Neural cell (in vitro differentiated cells): ENCODE data around the gene LIG3. TPM values are rescaled to one million over a fixed set of nuclear protein-coding genes. Genes with fewer than 3 reads are reported as not detected.

ENCODE experiments used
- H2AFZ ChIP-seq: fragments of 200-600, 300-800 bp; sonication (generic), shearing (Covaris generic); 2 replicates; pipeline ENCODE4 v1.6.0; 2014; ENCODE audit warnings: low read depth, mild to moderate bottlenecking, antibody characterized with exemption, low read length, moderate library complexity
- H3F3A ChIP-seq: fragments of 200-600 bp; shearing (Covaris generic); 2 replicates; pipeline ENCODE4 v1.6.1; 2016; ENCODE audit warnings: mild to moderate bottlenecking, moderate library complexity, mixed read lengths, antibody characterized with exemption, low read length; ENCODE audit not compliant: insufficient read depth, poor library complexity, severe bottlenecking
- H3K27ac ChIP-seq: fragments of 200-600, 300-800 bp; sonication (generic), shearing (Covaris generic); 2 replicates; pipeline ENCODE4 v1.5.1; 2014; ENCODE audit warnings: mild to moderate bottlenecking, low read length, moderate library complexity
- H3K27me3 ChIP-seq: fragments of 300-800, 200-600 bp; sonication (generic), shearing (Covaris generic); 2 replicates; pipeline ENCODE4 v1.6.0; 2014; ENCODE audit warnings: mild to moderate bottlenecking, low read depth, low read length, moderate library complexity; ENCODE audit not compliant: insufficient read depth
- H3K36me3 ChIP-seq: fragments of 300-800, 200-600 bp; sonication (generic), shearing (Covaris generic); 2 replicates; pipeline ENCODE4 v1.5.1; 2014; ENCODE audit warnings: mild to moderate bottlenecking, antibody characterized with exemption, low read length, moderate library complexity; ENCODE audit not compliant: insufficient read depth
- H3K4me2 ChIP-seq: fragments of 300-800, 200-600 bp; sonication (generic), shearing (Covaris generic); 2 replicates; pipeline ENCODE4 v1.6.0; 2014; ENCODE audit warnings: mild to moderate bottlenecking, low read length
- H3K4me3 ChIP-seq: fragments of 300-800, 200-600 bp; sonication (generic), shearing (Covaris generic); 2 replicates; pipeline ENCODE4 v1.5.1; 2014; ENCODE audit warnings: mild to moderate bottlenecking, low read length, moderate library complexity
- H3K79me2 ChIP-seq: fragments of 200-600 bp; shearing (Covaris generic); replicated peaks from 2 replicates; pipeline ENCODE4 v1.6.0; 2014; ENCODE audit warnings: mild to moderate bottlenecking, low read length, moderate library complexity; ENCODE audit not compliant: insufficient read depth
- H3K9ac ChIP-seq: fragments of 300-800, 200-600 bp; sonication (generic), shearing (Covaris generic); 2 replicates; pipeline ENCODE4 v1.6.1; 2016; ENCODE audit warnings: mild to moderate bottlenecking, low read length, mixed read lengths
- H3K9me2 ChIP-seq: fragments of 200-600 bp; shearing (Covaris generic); 2 replicates; pipeline ENCODE4 v1.6.1; 2016; ENCODE audit warnings: mild to moderate bottlenecking, low read length, mixed read lengths; ENCODE audit not compliant: insufficient read depth
- H3K9me3 ChIP-seq: fragments of 200-600, 300-800 bp; sonication (generic), shearing (Covaris generic); 2 replicates; pipeline ENCODE4 v1.6.1; 2016; ENCODE audit warnings: mild to moderate bottlenecking, mixed run types, low read length, moderate library complexity, mixed read lengths
- H4K20me1 ChIP-seq: fragments of 200-600 bp; shearing (Covaris generic); 2 replicates; pipeline ENCODE4 v1.6.1; 2016; ENCODE audit warnings: mild to moderate bottlenecking, mixed run types; ENCODE audit not compliant: insufficient read depth
- EP300 ChIP-seq: fragments of 450-650 bp; conservative IDR thresholded peaks from 2 replicates; pipeline ENCODE4 v1.6.1; 2014; ENCODE audit warnings: antibody characterized with exemption, mild to moderate bottlenecking, moderate library complexity; ENCODE audit not compliant: poor library complexity, severe bottlenecking
- EZH2 ChIP-seq: fragments of 200-600, 300-800 bp; shearing (Covaris generic), sonication (generic); IDR thresholded peaks from 2 replicates; pipeline ENCODE4 v1.6.1; 2014; ENCODE audit warnings: antibody characterized with exemption, low read length, borderline replicate concordance, mild to moderate bottlenecking; ENCODE audit not compliant: insufficient read depth, poor library complexity, severe bottlenecking
- MXI1 ChIP-seq: fragments of 450-650 bp; conservative IDR thresholded peaks from 2 replicates; pipeline ENCODE4 v1.6.1; 2014; ENCODE audit warnings: antibody characterized with exemption, mild to moderate bottlenecking; ENCODE audit not compliant: poor library complexity, severe bottlenecking
- RAD21 ChIP-seq: fragments of 450-650 bp; conservative IDR thresholded peaks from 2 replicates; pipeline ENCODE4 v1.6.1; 2014; ENCODE audit warnings: antibody characterized with exemption, mild to moderate bottlenecking, moderate library complexity
- REST ChIP-seq: IDR thresholded peaks from 2 replicates; pipeline ENCODE4 v1.6.1; 2012; ENCODE audit warnings: borderline replicate concordance
- SMC3 ChIP-seq: fragments of 450-650 bp; conservative IDR thresholded peaks from 2 replicates; pipeline ENCODE4 v1.6.1; 2014; ENCODE audit warnings: antibody characterized with exemption, mild to moderate bottlenecking, moderate library complexity; ENCODE audit not compliant: poor library complexity
- TAF1 ChIP-seq: IDR thresholded peaks from 2 replicates; pipeline ENCODE4 v1.6.1; 2012; ENCODE audit warnings: low read depth
- polyA plus RNA-seq: library from polyadenylated mRNA; depleted of rRNA; stranded (reverse); fragments of >200 nt; gene quantifications from 2 replicates; pipeline ENCODE4 v1.2.3, GENCODE V29; 2014
- TF ChIP-seq, protein P1 (sequence below): fragments of 450-650 bp; IDR thresholded peaks from 2 replicates; pipeline ENCODE4 v1.5.1; 2014; ENCODE audit warnings: antibody characterized with exemption, mild to moderate bottlenecking, moderate library complexity; ENCODE audit not compliant: poor library complexity, severe bottlenecking

LIG3 gene
- polyA plus RNA-seq, 1 donor from 2014 or later: 21.8 TPM

GRCh38 chr17:35051579-35052240 is 71.4 kb downstream of the LIG3 start:
- Histone ChIP-seq H3F3A (no peaks in the 10 kb centered on the region), H4K20me1 (no peaks in the 10 kb centered on the region), H3K36me3 (no peaks in the 10 kb centered on the region), H3K9me3 (no peaks in the 10 kb centered on the region), H3K9me2 (no peaks in the 10 kb centered on the region), H3K4me3 (no peak overlapping the region), H3K27me3 (no peaks in the 10 kb centered on the region), H3K4me2 (no peak overlapping the region), H3K9ac (no peak overlapping the region), H3K79me2 (no peaks in the 10 kb centered on the region), H3K27ac (no peak overlapping the region), H2AFZ (no peak overlapping the region)
- TF ChIP-seq REST (no peak), EP300 (no peak), MXI1 (no peak), EZH2 (no peak), TAF1 (no peak), SMC3 (no peak), RAD21 (no peak)
- TF ChIP-seq, protein P1, sequence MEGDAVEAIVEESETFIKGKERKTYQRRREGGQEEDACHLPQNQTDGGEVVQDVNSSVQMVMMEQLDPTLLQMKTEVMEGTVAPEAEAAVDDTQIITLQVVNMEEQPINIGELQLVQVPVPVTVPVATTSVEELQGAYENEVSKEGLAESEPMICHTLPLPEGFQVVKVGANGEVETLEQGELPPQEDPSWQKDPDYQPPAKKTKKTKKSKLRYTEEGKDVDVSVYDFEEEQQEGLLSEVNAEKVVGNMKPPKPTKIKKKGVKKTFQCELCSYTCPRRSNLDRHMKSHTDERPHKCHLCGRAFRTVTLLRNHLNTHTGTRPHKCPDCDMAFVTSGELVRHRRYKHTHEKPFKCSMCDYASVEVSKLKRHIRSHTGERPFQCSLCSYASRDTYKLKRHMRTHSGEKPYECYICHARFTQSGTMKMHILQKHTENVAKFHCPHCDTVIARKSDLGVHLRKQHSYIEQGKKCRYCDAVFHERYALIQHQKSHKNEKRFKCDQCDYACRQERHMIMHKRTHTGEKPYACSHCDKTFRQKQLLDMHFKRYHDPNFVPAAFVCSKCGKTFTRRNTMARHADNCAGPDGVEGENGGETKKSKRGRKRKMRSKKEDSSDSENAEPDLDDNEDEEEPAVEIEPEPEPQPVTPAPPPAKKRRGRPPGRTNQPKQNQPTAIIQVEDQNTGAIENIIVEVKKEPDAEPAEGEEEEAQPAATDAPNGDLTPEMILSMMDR: no peak

- Histone ChIP-seq H2AFZ (no peak overlapping the region), H4K20me1 (no peaks in the 10 kb centered on the region), H3F3A (no peaks in the 10 kb centered on the region), H3K27me3 (no peaks in the 10 kb centered on the region), H3K9ac (no peak overlapping the region), H3K9me3 (no peaks in the 10 kb centered on the region), H3K4me2 (no peak overlapping the region), H3K79me2 (no peaks in the 10 kb centered on the region), H3K27ac (no peak overlapping the region), H3K36me3 (no peaks in the 10 kb centered on the region), H3K9me2 (no peaks in the 10 kb centered on the region), H3K4me3 (no peak overlapping the region)
- no peak for TF ChIP-seq MXI1
- no peak for TF ChIP-seq EP300
- no peak for TF ChIP-seq SMC3
- no peak for TF ChIP-seq RAD21
- TF ChIP-seq, protein P1: no peak
Measured at GRCh38 chr17:35052241-35052610, 71.9 kb downstream of the LIG3 start.
